ENCODE data around the gene ALDOB.

Gene ALDOB

GRCh38 chr9:101383361-101383760 is 52.2 kb downstream of the ALDOB start:
- no peak for DNase-seq (ENCODE audit: low read depth)

DNA sequence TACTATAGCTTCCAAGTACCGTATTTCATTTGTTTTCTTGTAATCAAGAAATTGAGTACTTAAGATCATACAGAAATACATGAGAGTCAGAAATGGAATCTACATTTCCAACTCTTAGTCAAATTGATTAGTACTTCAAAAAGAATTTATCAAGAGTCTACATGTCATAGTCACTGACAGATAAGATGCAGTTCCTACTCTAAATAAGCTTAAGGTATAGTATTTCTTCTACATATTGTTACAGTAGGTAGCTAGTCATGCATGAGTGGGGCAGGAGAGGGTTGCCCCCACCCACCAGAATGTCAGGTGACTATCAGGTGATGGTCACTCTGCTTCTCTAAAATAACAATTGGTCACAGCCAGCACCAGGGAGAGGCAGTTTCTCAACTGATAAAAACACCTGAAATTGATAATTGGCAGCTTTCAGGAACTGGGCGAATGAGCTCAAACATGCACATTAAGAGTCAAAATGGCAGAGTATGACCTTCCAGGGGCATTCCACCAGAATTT is 53.7 kb downstream of the ALDOB start:
- no peak for DNase-seq (ENCODE audit: low read depth)

DNA sequence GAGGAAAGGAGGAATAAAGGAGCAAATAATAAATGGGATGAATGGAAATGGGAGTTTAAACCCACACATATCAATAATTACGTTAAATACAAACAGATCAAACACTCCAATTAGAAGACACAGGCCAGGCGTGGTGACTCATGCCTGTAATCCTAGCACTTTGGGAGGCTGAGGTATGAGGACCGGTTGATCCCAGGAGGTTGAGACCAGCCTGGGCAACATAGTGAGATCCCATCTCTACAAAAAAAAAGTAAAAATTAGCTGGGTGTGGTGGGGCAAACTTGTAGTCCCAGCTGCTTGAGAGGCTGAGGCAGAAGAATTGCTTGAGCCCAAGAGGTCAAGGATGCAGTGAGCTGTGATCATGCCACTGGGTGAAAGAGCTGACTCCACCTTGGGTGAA is 54.5 kb downstream of the ALDOB start:
- DNase-seq (ENCODE audit: low read depth): no peak

GRCh38 chr9:101380295-101380694 is 55.3 kb downstream of the ALDOB start:
- no peak for DNase-seq (ENCODE audit: low read depth)

DNA sequence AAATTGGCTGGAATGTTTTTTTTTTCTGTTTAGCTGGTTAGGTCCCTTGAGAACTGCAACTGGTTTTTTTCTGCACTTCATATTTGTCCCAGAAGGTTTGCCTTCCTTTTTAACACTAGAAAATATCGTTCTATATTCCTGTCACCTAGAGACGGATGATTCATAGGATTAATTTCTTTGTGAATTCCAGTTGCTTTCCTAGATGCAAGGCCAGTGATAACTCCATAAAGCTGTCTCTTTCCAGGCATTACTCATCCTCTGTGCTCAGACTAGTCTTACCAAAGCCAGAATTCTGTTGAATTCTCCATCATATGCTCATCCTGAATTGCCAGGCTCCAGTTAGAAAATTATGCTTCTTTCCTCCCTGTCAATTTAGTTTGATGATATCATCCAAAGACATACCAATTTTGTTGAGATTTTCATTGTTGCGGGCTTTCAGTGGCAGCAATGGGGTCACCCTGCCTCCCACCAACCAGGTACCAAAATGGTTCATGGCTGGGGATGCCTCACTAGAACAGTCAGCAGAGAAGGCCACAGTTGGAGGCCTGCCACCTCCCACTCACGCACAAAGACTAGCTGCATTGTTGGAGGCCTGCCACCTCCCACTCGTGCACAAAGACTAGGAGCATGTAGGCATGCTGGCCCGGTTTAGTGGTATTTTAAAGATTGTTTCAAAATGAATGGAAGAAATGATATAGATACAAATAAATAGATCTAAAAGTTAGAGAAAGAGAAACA is 59.3 kb downstream of the ALDOB start:
- DNase-seq (ENCODE audit: low read depth): peak; percentile 64

DNA sequence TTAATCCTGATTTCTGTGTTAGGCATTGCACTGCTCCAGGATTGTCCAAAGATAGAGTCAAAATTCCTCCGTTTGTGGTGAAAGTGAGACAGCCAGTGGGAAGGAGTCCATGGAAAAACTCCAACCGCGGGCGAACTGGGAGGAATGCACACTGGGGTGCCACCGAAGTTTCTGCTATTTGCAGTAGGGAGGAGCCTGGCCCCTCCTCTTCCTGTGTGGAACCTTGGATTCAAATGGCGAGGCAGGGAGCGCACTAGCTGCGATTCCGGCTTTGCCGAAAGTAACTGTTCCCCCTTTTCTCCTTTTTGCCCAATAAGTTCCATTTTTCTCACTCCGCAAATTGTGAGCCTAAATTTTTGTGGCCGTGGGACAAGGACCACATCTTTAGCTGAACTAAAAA is 60.0 kb downstream of the ALDOB start:
- DNase-seq (ENCODE audit: low read depth): no peak

GRCh38 chr9:101372327-101373118 is 63.1 kb downstream of the ALDOB start:
- no peak for DNase-seq (ENCODE audit: low read depth)

DNA sequence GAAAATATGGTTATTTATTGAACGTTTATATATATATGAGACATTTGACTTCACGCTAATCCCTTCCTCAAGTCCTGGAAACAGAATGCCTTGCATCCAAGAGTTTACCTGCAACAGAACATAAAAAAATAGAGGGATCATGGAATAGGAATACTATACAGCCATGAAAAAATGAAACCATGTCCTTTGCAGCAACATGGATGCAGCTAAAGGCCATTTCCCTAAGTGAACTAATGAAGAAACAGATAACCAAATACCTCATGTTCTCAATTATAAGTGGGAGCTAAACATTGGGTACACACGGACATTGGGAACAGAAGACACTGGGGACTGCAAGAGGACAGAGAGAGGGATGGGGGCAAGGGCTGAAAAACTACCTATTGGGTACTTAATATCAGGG is 63.8 kb downstream of the ALDOB start:
- no peak for DNase-seq (ENCODE audit: low read depth)

Data from amniotic epithelial cell (primary cell).